Neuronal stem cell (in vitro differentiated cells): ENCODE data around the gene SESN3.

Experiments used
- DNase-seq: peaks from one replicate; pipeline ENCODE4 v3.0.0-alpha.2; 2013; ENCODE audit warnings: low spot score
- H2AFZ ChIP-seq: one replicate; pipeline ENCODE4 v1.6.1; 2013; ENCODE audit warnings: mild to moderate bottlenecking, low read length, inconsistent platforms
- H2AK5ac ChIP-seq: 2 replicates; pipeline ENCODE4 v1.6.1; 2013; ENCODE audit warnings: low read depth, mild to moderate bottlenecking, inconsistent platforms, low read length, moderate library complexity, mixed read lengths
- H2BK120ac ChIP-seq: 2 replicates; pipeline ENCODE4 v1.6.1; 2013; ENCODE audit warnings: low read depth, mild to moderate bottlenecking, inconsistent platforms, low read length, moderate library complexity, mixed read lengths
- H2BK12ac ChIP-seq: one replicate; pipeline ENCODE4 v1.6.1; 2013; ENCODE audit warnings: low read length, inconsistent platforms
- H2BK15ac ChIP-seq: 2 replicates; pipeline ENCODE4 v1.6.1; 2013; ENCODE audit warnings: mild to moderate bottlenecking, low read length, inconsistent platforms, mixed read lengths
- H2BK5ac ChIP-seq: one replicate; pipeline ENCODE4 v1.6.1; 2013; ENCODE audit warnings: inconsistent platforms, mild to moderate bottlenecking, low read length, moderate library complexity
- H3K14ac ChIP-seq: one replicate; pipeline ENCODE4 v1.6.1; 2013; ENCODE audit warnings: low read length, inconsistent platforms
- H3K18ac ChIP-seq: 2 replicates; pipeline ENCODE4 v1.6.1; 2013; ENCODE audit warnings: low read length, inconsistent platforms
- H3K23ac ChIP-seq: 2 replicates; pipeline ENCODE4 v1.6.1; 2013; ENCODE audit warnings: low read depth, mild to moderate bottlenecking, mixed read lengths, low read length, inconsistent platforms; ENCODE audit not compliant: poor library complexity
- H3K27ac ChIP-seq: replicated peaks from 3 replicates; pipeline ENCODE4 v1.5.1; 2013; ENCODE audit warnings: low read length, inconsistent platforms
- H3K27me3 ChIP-seq, 3 experiments: 2 replicates each; pipeline ENCODE4 v1.6.1; 2013; ENCODE audit warnings: low read length in 3 of 3, mild to moderate bottlenecking in 2 of 3, inconsistent platforms in 1 of 3, low read depth in 1 of 3, mixed read lengths in 1 of 3, moderate library complexity in 1 of 3; ENCODE audit not compliant: control insufficient read depth in 3 of 3, insufficient read depth in 3 of 3
- H3K36me3 ChIP-seq, 2 donors: replicated peaks in 1 of 2; 2 replicates each; pipeline ENCODE4 v1.6.1; 2013; ENCODE audit warnings: low read length in 2 of 2; ENCODE audit not compliant: control insufficient read depth in 2 of 2, insufficient read depth in 2 of 2
- H3K4ac ChIP-seq: 2 replicates; pipeline ENCODE4 v1.6.1; 2013; ENCODE audit warnings: inconsistent platforms, mild to moderate bottlenecking, low read length, moderate library complexity
- H3K4me1 ChIP-seq, 2 donors: 1 replicate in 1 of 2; 2 replicates in 1 of 2; pipeline ENCODE4 v1.6.1; 2013; ENCODE audit warnings: low read length in 2 of 2, low read depth in 1 of 2; ENCODE audit not compliant: control insufficient read depth in 2 of 2, insufficient read depth in 1 of 2
- H3K4me2 ChIP-seq: one replicate; pipeline ENCODE4 v1.6.1; 2013; ENCODE audit warnings: mild to moderate bottlenecking, low read length, inconsistent platforms; ENCODE audit not compliant: insufficient read depth, poor library complexity, severe bottlenecking
- H3K4me3 ChIP-seq, 2 donors: 2 replicates each; pipeline ENCODE4 v1.5.1; 2013; ENCODE audit warnings: low read length in 2 of 2, mild to moderate bottlenecking in 2 of 2, inconsistent platforms in 1 of 2, moderate library complexity in 1 of 2
- H3K79me1 ChIP-seq: one replicate; pipeline ENCODE4 v1.6.1; 2013; ENCODE audit warnings: low read depth, mild to moderate bottlenecking, inconsistent platforms, low read length, moderate library complexity
- H3K9ac ChIP-seq: one replicate; pipeline ENCODE4 v1.6.1; 2013; ENCODE audit warnings: mild to moderate bottlenecking, low read depth, low read length, inconsistent platforms; ENCODE audit not compliant: poor library complexity
- H3K9me3 ChIP-seq, 2 donors: replicated peaks in 1 of 2; 2 replicates each; pipeline versions ENCODE3 to v1.6.1; 2013; ENCODE audit warnings: low read length in 2 of 2, mild to moderate bottlenecking in 2 of 2, inconsistent platforms in 1 of 2, low read depth in 1 of 2, mixed read lengths in 1 of 2, moderate library complexity in 1 of 2; ENCODE audit not compliant: control insufficient read depth in 2 of 2, insufficient read depth in 1 of 2
- H4K8ac ChIP-seq: one replicate; pipeline ENCODE4 v1.6.1; 2013; ENCODE audit warnings: low read depth, mild to moderate bottlenecking, inconsistent platforms, low read length, moderate library complexity
- H4K91ac ChIP-seq: one replicate; pipeline ENCODE4 v1.6.1; 2013; ENCODE audit warnings: low read length, low read depth, mild to moderate bottlenecking, inconsistent platforms; ENCODE audit not compliant: poor library complexity
- WGBS, 2 donors: extraction: QIAGEN DNeasy Blood & Tissue Kit; methylation state at CpG; one replicate each; pipeline ENCODE4 v1.1.7; 2013; ENCODE audit warnings: missing lambda C conversion rate in 2 of 2, mixed read lengths in 1 of 2; ENCODE audit not compliant: insufficient read length in 2 of 2, insufficient replicate concordance in 1 of 2; ENCODE audit errors: extremely low coverage in 2 of 2; 5-methylcytosine and 5-hydroxymethylcytosine counted together

SESN3 gene

GRCh38 chr11:95245038-95245437 lies 14.0 kb upstream of the SESN3 start:
- H3K27ac ChIP-seq, result peak overlapping the region; percentile 57
- no peak overlapping the region for H2BK15ac ChIP-seq
- no peak overlapping the region for H3K14ac ChIP-seq
- no peak overlapping the region for H4K8ac ChIP-seq
- no peak overlapping the region for H3K18ac ChIP-seq
- H3K27me3 ChIP-seq, result no peaks in the 10 kb centered on the region
- H3K9me3 ChIP-seq, result peaks cover 0 to 2% of the 10 kb centered on the region in 2 donors
- peaks cover 13 to 16% of the 10 kb centered on the region in 2 donors for H3K4me1 ChIP-seq
- H2AK5ac ChIP-seq, result no peak overlapping the region
- H3K79me1 ChIP-seq, result no peaks in the 10 kb centered on the region
- no peaks in the 10 kb centered on the region for H3K36me3 ChIP-seq
- peak overlapping the region; percentile 41 for H2AFZ ChIP-seq
- no peak overlapping the region for H2BK12ac ChIP-seq
- H3K9ac ChIP-seq, result no peak overlapping the region
- H3K4ac ChIP-seq, result no peak overlapping the region
- H2BK5ac ChIP-seq, result no peak overlapping the region
- peak overlapping the region; percentile 13 for H3K4me2 ChIP-seq
- H3K4me3 ChIP-seq, result no peak overlapping the region
- no peak overlapping the region for H3K23ac ChIP-seq
- WGBS, 2 donors, result no CpG with 5 or more reads among the region's 3 CpGs
- H4K91ac ChIP-seq, result no peak overlapping the region
- no peak overlapping the region for H2BK120ac ChIP-seq
- no peak for DNase-seq

GRCh38 chr11:95243673-95244072 lies 12.7 kb upstream of the SESN3 start:
- H2AK5ac ChIP-seq, result no peak overlapping the region
- H3K27ac ChIP-seq, result no peak overlapping the region
- H3K36me3 ChIP-seq, result no peaks in the 10 kb centered on the region
- H2AFZ ChIP-seq, result no peak overlapping the region
- peaks cover 9 to 10% of the 10 kb centered on the region in 2 donors for H3K4me1 ChIP-seq
- H3K9me3 ChIP-seq, result peaks cover 0 to 2% of the 10 kb centered on the region in 2 donors
- no peak overlapping the region for H3K4me2 ChIP-seq
- no CpG with 5 or more reads among the region's 2 CpGs for WGBS, 2 donors
- H4K8ac ChIP-seq, result no peak overlapping the region
- H3K4ac ChIP-seq, result no peak overlapping the region
- no peak for DNase-seq
- no peak overlapping the region for H3K14ac ChIP-seq
- H3K27me3 ChIP-seq, result no peaks in the 10 kb centered on the region
- H3K79me1 ChIP-seq, result no peaks in the 10 kb centered on the region
- H3K23ac ChIP-seq, result no peak overlapping the region
- H4K91ac ChIP-seq, result no peak overlapping the region
- H2BK120ac ChIP-seq, result no peak overlapping the region
- H2BK15ac ChIP-seq, result no peak overlapping the region
- no peak overlapping the region for H2BK5ac ChIP-seq
- H3K18ac ChIP-seq, result no peak overlapping the region
- H3K4me3 ChIP-seq, result no peak overlapping the region
- H2BK12ac ChIP-seq, result no peak overlapping the region
- no peak overlapping the region for H3K9ac ChIP-seq

GRCh38 chr11:95242845-95243605 lies 12.0 kb upstream of the SESN3 start:
- no peak overlapping the region for H3K4me2 ChIP-seq
- no peak overlapping the region for H3K14ac ChIP-seq
- H2BK15ac ChIP-seq, result no peak overlapping the region
- no peak overlapping the region for H2AK5ac ChIP-seq
- H4K8ac ChIP-seq, result no peak overlapping the region
- no peak overlapping the region for H3K4ac ChIP-seq
- no peaks in the 10 kb centered on the region for H3K27me3 ChIP-seq
- H2AFZ ChIP-seq, result peak overlapping the region; percentile 39
- no peak overlapping the region for H3K23ac ChIP-seq
- H3K36me3 ChIP-seq, result no peaks in the 10 kb centered on the region
- H3K9ac ChIP-seq, result no peak overlapping the region
- WGBS, 2 donors, result no CpG with 5 or more reads among the region's 6 CpGs
- no peak overlapping the region for H4K91ac ChIP-seq
- H3K4me1 ChIP-seq, result peaks cover 6 to 8% of the 10 kb centered on the region in 2 donors
- peaks cover 0 to 2% of the 10 kb centered on the region in 2 donors for H3K9me3 ChIP-seq
- no peak overlapping the region for H2BK120ac ChIP-seq
- no peak overlapping the region for H3K4me3 ChIP-seq
- H2BK12ac ChIP-seq, result no peak overlapping the region
- no peak for DNase-seq
- H3K27ac ChIP-seq, result no peak overlapping the region
- H2BK5ac ChIP-seq, result no peak overlapping the region
- no peaks in the 10 kb centered on the region for H3K79me1 ChIP-seq
- H3K18ac ChIP-seq, result no peak overlapping the region

GRCh38 chr11:95242091-95242844 lies 11.3 kb upstream of the SESN3 start:
- H4K91ac ChIP-seq, result no peak overlapping the region
- no peak overlapping the region for H2BK5ac ChIP-seq
- no peak overlapping the region for H3K27ac ChIP-seq
- no peaks in the 10 kb centered on the region for H3K36me3 ChIP-seq
- H3K4me1 ChIP-seq, result peaks cover 4 to 8% of the 10 kb centered on the region in 2 donors
- no peak overlapping the region for H2BK12ac ChIP-seq
- H3K18ac ChIP-seq, result no peak overlapping the region
- H2BK15ac ChIP-seq, result no peak overlapping the region
- H3K27me3 ChIP-seq, result no peaks in the 10 kb centered on the region
- peak overlapping the region; percentile 39 for H2AFZ ChIP-seq
- H2AK5ac ChIP-seq, result no peak overlapping the region
- H3K9me3 ChIP-seq, result peaks cover 0 to 2% of the 10 kb centered on the region in 2 donors
- no peak overlapping the region for H3K4me3 ChIP-seq
- no peaks in the 10 kb centered on the region for H3K79me1 ChIP-seq
- H3K4me2 ChIP-seq, result no peak overlapping the region
- no peak overlapping the region for H3K14ac ChIP-seq
- no peak overlapping the region for H3K9ac ChIP-seq
- no peak for DNase-seq
- H4K8ac ChIP-seq, result no peak overlapping the region
- no CpG with 5 or more reads among the region's 8 CpGs for WGBS, 2 donors
- no peak overlapping the region for H3K4ac ChIP-seq
- H3K23ac ChIP-seq, result no peak overlapping the region
- no peak overlapping the region for H2BK120ac ChIP-seq
